HG02798 (cell line): Measurements from ENCODE around the gene THAP10.
"Not testable (repeated sequence)": the region's sequence is repeated elsewhere in the genome, so short reads cannot be mapped to it uniquely, and the experiment has no call there.

Source experiments
- ATAC-seq: cut with Tn5 transposase; IDR thresholded peaks from one replicate; pipeline ENCODE4 v1.9.1; 2021; ENCODE audit warnings: mild to moderate bottlenecking; ENCODE audit not compliant: unreplicated experiment, poor library complexity

THAP10 gene

DNA sequence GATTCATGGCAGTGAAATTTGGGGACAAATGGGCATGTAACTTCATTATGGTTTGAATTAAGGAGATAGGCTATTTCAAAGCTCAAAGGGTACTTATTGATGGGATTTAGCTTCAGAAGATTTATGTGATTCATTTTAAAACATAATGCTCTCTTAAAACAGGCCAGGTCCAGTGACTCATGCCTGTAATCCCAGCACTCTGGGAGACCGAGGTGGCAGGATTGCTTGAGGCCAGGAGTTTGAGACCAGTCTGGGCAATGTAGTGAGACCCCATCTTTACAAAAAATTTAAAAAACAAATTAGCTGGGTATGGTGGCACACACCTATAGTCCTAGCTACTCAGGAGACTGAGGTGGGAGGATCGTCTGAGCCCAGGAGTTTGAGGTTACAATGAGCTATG is 11.5 kb downstream of the THAP10 start:
- ATAC-seq: no peak

DNA sequence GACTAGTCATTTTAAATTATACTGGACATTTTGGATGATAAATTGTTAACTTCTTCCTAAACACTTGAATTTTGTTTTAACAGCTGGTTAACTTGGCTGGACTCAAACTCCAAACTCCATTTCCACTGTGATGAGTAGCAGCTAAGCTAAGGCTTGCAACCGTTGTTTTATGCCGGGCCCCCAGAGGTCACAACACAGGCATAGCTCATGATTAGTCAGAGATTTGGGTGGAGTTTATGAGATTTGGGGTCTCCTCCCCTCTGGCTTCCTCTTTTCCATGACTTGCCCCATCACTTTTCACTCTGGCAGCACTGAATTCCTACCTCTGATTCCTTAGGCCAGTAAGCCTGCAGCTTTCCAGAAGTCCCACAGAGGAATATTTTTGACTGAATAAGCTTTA is 12.8 kb downstream of the THAP10 start:
- no peak for ATAC-seq

DNA sequence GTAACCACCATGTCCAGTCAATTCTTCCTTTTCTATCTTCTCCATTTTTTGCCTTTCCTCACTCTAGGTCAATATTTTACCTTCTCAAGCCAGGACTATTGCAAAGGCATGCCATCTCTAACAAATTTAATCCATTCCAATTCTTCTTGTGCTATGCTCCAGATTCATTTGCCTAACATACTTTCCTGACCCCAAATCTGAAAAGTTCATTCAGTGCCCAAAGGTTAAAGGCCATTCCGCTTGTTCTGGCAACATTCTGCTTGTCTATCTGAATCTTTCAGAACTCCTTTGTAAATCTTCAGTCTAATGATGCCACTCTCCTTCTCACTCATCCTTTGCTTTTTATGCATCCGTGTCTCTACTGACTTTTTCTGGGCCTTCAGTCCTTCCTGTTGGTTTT is 15.6 kb downstream of the THAP10 start:
- ATAC-seq: no peak

DNA sequence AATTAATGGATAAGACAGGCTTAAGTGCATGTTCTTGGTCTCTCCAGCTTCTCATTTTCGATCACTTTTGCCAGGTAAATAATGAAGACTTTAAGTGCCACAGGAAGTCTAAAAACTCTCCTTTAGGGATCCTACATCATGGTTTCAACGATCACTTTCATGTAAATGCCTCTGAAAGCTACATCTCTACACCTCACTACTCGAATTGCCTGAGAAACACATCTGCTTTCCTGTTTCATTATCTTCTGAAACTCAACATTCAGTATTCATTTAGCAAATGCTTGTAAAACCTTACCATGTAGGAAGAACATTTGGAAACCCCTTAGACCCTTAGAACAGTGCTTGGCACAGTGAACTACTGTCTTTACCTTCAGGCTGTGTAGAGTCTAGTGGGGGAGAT is 16.2 kb downstream of the THAP10 start:
- ATAC-seq: no peak

DNA sequence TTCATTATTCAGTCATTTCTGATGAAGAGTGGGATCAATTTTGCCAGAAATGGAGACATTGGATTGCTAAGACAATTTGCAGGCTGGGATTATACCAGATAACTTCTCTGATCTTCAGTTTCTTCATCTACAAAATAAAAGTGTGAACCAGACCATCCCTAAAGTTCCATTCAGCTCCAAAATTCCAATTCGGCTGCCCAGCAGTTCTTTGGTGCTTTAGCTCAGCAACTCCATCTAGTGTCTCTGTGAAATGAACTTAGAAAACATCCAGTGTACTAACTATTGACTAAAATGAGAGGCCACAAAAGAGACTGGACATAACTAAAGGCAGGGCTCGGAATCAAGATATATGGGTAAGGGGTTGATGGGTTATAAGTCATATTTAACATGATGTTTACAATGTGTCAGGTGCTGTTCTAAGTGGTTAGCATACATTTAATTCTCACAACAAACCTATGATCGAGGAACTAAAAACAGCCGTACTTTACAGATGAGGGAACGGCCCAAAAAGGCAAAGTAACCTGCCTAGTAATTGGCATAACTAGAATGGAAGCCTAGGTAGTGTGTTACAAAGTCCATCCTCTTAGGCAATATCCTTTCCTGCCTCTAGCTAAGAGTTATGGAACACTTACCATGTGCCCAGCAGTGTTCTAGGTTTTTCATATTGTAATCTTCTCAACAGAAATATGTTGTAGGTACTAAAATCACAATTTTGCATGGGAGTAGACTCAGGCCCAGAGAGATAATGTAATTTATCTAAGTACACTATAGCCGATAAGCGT is 17.0 kb downstream of the THAP10 start:
- ATAC-seq: no peak

DNA sequence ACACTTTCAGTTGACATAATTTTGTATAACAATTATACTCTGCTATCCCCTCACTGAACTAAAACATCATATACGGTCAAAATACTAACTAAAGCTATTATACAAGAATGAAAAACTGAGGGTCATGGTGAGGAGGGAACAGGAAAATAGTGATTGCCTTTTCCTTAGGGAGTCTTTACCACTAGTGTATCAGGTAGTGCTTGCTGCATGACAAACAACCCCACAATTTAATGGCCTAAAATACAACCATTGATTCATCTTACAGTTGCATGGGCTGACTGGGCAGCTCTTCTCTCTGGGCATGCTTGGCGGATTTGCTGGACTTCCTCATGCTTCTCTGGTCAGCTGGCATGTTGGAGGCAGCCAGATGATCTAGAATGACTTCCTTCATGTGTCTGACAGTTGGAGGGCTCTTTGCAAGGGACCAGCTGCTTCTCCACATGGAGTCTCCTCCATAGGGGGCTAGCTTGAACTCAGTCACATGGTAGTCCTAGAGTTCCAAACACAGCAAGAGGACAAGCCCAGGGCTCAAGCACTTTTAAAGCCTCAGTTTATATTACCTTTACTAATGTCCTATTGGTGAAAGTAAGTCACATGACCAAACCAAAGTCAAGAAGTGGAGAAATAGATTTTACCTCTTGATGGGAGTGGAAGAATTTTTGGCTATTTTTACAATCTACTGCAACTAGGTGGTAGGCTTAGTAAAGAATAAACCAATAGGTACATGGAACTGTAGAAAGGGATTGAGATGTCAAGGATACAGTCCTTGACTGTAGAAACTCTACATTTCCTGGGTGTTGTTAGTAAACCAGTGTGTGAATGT is 18.8 kb downstream of the THAP10 start:
- ATAC-seq: no peak

- not testable (repeated sequence) for ATAC-seq
Measured at GRCh38 chr15:70871490-70871889, 20.7 kb downstream of the THAP10 start.

- ATAC-seq: no peak
Measured at GRCh38 chr15:70870051-70870450, 22.2 kb downstream of the THAP10 start.

DNA sequence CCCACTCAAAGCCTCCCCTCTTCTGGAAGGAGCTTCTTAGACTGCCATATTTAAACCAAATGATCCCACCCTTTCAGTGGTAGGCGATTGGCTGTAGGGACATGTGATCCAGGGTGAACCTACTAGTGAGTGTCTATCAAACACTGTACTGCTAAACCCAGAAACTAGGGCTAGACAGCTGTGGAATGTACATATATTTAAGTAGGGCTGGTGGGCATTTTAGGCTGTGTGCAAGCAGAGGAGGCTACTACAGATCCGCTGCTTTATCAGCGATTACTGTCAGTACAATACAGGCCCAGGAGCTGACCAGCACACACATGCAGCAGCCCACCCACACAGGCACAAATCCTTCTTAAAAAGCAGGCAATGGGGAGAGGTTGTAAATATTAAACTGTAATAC is 22.9 kb downstream of the THAP10 start:
- no peak for ATAC-seq

DNA sequence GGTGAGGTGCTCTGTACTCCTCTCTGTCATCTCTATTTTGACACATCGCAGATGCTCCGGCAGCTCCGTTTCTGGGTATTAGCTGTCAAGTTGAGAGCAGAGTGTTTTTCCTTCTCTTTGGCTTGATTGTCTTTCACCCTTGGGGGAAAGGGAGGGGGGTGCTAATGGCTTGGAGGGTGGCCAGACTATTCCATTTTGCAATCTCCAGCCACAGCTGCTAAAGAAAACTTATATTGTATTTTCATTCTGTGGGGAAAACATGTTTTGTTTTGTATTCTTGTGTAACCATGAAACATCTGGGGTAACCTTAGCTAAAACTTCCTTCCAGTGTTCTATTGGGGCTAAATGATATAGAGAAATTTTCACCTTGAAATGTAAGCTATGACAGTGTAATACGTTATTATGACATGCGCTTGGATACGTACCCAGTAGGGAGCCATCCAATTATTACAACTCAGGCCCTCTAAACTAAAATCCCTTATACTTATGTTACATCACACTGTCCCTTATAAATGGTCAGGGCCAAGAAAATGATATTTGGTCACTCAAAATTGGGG is 24.2 kb downstream of the THAP10 start:
- no peak for ATAC-seq

- ATAC-seq: no peak
Measured at GRCh38 chr15:70866982-70867641, 25.1 kb downstream of the THAP10 start.

- no peak for ATAC-seq
Measured at GRCh38 chr15:70863450-70864218, 28.6 kb downstream of the THAP10 start.

DNA sequence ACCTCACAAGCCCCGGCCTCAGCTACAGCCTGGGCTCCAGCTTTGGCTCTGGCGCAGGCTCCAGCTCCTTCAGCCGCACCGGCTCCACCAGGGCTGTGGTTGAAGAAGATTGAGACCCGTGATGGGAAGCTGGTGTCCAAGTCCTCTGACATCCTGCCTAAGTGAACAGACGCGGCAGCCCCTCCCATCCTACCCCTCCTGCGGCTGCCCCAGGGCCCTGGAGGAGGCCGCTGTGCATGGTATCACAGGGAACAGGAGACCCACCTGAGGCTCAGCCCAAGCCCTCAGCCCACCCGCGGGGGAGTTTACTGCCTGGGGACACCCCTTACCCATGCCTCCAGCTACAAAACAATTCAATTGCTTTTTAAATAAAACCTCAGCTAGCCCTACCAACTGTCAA is 32.2 kb downstream of the THAP10 start:
- no peak for ATAC-seq

DNA sequence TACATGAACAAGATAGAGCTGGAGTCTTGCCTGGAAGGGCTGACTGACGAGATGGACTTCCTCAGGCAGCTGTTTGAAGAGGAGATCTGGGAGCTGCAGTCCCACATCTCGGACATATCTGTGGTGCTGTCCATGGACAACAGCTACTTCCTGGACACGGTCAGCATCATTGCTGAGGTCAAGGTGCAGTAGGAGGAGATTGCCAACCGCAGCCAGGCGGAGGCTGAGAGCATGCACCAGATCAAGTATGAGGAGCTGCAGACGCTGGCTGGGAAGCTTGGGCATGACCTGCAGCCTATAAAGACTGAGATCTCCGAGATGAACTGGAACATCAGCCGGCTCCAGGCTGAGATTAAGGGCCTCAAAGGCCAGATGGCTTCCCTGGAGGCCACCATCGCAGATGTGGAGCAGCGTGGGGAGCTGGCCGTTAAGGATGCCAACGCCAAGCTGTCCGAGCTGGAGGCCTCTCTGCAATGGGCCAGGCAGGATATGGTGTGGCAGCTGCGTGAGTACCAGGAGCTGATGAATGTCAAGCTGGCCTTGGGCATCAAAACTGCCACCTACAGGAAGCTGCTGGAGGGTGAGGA is 32.8 kb downstream of the THAP10 start:
- no peak for ATAC-seq

DNA sequence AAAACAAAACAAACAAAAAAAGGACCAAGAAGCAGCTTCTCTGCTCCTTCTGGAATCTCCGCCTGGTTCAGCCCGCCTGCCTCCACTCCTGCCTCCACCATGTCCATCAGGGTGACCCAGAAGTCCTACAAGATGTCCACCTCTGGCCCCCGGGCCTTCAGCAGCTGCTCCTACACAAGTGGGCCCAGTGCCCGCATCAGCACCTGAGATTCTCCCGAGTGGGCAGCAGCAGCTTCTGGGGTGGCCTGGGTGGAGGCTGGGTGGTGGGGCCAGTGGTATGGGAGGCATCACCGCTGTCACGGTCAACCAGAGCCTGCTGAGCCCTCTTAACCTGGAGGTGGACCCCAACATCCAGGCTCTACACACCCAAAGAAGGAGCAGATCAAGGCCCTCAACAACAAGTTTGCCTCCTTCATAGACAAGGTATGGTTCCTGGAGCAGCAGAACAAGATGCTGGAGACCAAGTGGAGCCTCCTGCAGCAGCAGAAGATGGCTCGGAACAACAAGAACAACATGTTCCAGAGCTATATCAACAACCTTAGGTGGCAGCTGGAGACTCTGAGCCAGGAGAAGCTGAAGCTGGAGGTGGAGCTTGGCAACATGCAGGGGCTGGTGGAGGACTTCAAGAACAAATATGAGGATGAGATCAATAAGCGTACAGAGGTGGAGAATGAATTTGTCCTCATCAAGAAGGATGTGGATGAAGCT is 33.5 kb downstream of the THAP10 start:
- ATAC-seq: not testable (repeated sequence)

GRCh38 chr15:70857562-70858285 is 34.5 kb downstream of the THAP10 start:
- ATAC-seq: no peak

DNA sequence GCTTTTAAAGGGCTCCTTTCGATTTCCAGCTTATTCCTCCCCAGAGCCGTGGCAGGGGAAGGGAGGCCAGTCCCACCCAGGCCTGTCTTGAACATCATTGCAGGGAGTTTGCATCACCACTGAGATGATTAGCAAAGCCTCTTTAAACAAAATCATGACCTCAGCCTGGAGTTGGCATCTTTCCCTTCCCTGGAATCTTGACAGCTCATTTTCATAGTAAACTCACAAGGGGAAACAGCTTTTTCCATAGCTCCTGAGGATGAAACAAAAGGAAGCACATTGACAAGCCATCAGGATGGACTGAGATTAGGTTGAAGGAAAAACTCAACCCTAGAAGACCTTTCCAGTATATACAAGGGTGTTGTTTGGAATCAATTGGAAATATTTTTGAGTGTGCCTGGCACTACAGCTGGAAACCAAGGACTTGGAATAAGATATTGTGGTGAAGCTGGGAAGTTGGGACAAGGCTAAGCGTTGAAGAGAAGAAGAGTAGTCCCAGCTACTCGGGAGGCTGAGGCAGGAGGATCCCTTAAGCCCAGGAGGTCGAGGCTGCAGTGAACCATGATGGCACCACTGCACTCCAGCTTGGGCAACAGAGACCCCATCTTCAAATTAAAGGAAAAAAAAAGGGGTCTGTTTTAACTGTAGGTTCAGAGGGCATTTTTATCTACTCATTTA is 35.2 kb downstream of the THAP10 start:
- ATAC-seq: no peak
